ENCODE measurements around the gene GRID2.

GRCh38 chr4:92262371-92262770, 41.4 kb upstream of the GRID2 start:
- TF ChIP-seq CTCF (IDR thresholded peaks at IDR 0.05) (no peak), POLR2A (IDR thresholded peaks at IDR 0.05) (no peak)
